Muscle layer of colon (tissue), 2 donors: ENCODE measurements around the gene ZCCHC8.
"Not testable (repeated sequence)": the region's sequence is repeated elsewhere in the genome, so short reads cannot be mapped to it uniquely, and the experiment has no call there.

ENCODE experiments used
- H3K27ac ChIP-seq: one replicate; pipeline ENCODE4 v1.7.0; 2013; ENCODE audit warnings: low read depth, mild to moderate bottlenecking, low read length, moderate library complexity
- H3K27me3 ChIP-seq, 2 donors: one replicate each; pipeline ENCODE4 v1.7.0; 2013; ENCODE audit warnings: low read length in 2 of 2, mild to moderate bottlenecking in 2 of 2; ENCODE audit not compliant: insufficient read depth in 2 of 2, control insufficient read depth in 1 of 2
- H3K36me3 ChIP-seq: one replicate; pipeline ENCODE4 v1.7.0; 2013; ENCODE audit warnings: mild to moderate bottlenecking, low read length; ENCODE audit not compliant: insufficient read depth
- H3K4me1 ChIP-seq: one replicate; pipeline ENCODE4 v1.7.0; 2013; ENCODE audit warnings: mild to moderate bottlenecking, low read length; ENCODE audit not compliant: insufficient read depth
- H3K4me3 ChIP-seq, 2 donors: one replicate each; pipeline ENCODE4 v1.7.0; 2013; ENCODE audit warnings: low read length in 2 of 2, low read depth in 1 of 2, mild to moderate bottlenecking in 1 of 2, moderate library complexity in 1 of 2
- H3K9ac ChIP-seq: one replicate; pipeline ENCODE4 v1.7.0; 2013; ENCODE audit warnings: low read length
- H3K9me3 ChIP-seq: one replicate; pipeline ENCODE4 v1.7.0; 2013; ENCODE audit warnings: mild to moderate bottlenecking, low read length
- donor health status: abdominal sarcoma.
- donor health status: Adenocarcinoma of cecum.

The ZCCHC8 gene

DNA sequence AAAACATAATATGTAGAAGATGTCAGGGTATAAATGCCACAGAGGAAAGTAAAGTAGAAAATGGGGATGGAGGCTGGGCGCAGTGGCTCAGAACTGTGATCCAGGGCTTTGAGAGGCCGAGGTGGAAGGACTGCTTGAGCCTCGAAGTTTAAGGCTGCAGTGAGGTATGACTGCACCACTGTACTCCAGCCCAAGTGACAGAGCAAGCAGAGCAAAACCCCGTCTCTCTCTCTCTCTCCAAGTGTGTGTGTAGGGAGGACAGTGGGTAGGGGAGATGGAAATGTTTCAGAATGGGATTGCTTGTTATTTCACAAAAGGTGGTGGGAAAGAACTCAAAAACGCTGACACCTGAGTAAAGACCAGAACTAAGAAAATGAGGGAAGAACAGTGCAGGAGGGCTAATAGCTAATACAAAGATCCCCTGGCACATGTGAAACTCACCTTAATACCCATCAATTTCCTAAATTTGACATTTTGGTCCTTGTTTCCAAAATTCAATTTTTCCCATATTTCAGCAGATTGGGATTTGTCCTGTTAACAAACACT is 5.7 kb upstream of the ZCCHC8 start:
- H3K9ac ChIP-seq: no peak overlapping the region
- H3K4me1 ChIP-seq: no peaks in the 10 kb centered on the region
- no peaks in the 10 kb centered on the region for H3K9me3 ChIP-seq
- no peak overlapping the region for H3K27ac ChIP-seq
- no peaks in the 10 kb centered on the region for H3K27me3 ChIP-seq
- peaks cover 75% of the 10 kb centered on the region for H3K36me3 ChIP-seq
- H3K4me3 ChIP-seq: no peak overlapping the region

DNA sequence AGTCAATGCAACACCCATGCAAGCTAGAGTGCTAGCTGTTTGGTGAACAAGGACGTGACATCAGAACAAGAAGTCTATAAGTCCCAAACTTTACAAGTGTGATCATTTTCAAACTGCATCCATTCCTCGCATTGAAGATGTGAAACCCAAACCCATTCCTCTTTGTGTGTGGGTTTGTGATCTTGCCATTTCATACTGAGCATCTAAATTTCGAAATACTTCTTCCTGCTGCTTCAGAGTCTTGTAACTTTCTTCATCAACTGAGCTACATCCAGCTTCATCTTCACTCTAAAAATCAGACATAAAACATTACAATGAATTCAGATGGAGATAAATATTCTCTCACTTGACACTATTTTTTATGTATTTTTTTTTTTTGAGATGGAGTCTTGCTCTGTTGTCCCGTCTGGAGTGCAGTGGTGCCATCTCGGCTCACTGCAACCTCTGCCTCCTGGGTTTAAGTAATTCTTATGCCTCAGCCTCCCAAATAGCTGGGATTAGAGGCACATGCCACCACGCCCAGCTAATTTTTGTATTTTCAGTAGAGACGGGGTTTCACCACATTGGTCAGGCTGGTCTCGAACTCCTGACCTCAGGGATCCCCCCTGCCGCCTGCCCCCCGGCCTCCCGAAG is 4.8 kb upstream of the ZCCHC8 start:
- H3K36me3 ChIP-seq: peaks cover 71% of the 10 kb centered on the region
- H3K4me1 ChIP-seq: peaks cover 4% of the 10 kb centered on the region
- H3K4me3 ChIP-seq: no peak overlapping the region
- H3K27ac ChIP-seq: no peak overlapping the region
- no peaks in the 10 kb centered on the region for H3K9me3 ChIP-seq
- H3K27me3 ChIP-seq: no peaks in the 10 kb centered on the region
- H3K9ac ChIP-seq: no peak overlapping the region

DNA sequence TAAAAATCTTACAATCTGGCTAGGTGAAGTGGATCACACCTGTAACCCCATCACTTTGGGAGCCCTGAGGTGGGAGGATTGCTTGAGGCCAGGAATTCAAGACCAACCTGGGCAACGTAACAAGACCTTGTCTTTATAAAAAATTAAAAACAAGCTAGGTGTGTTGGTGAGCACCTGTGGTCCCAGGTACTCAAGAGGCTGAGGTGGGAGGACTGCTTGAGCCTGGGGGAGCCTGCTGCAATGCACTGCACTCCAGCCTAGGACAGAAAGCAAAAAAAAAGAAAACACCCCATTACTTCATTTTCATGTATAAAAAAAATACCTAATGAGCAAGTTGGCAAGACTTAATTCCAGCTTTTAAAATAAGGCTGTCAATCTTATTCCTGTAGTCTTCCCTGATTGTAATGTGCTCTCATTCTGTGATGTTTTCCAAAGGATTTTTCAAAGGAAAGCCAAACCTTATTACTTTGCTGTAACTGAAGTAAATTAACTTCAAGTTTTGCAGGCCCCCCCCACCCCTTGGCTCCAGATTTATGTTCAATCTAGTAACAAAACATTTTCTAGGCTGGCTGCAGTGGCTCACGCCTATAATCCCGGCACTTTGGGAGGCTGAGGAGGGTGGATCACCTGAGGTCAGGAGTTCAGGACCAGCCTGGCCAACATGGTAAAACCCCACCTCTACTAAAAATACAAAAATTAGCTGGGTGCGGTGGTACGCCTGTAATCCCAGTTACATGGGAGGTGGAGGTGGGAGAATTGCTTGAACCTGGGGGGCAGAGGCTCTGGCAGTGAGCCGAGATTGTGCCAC is 3.3 kb upstream of the ZCCHC8 start:
- Histone ChIP-seq H3K4me3 (no peak overlapping the region), H3K4me1 (peaks cover 11% of the 10 kb centered on the region), H3K27me3 (no peaks in the 10 kb centered on the region), H3K36me3 (peaks cover 56% of the 10 kb centered on the region), H3K27ac (no peak overlapping the region), H3K9ac (no peak overlapping the region), H3K9me3 (no peaks in the 10 kb centered on the region)

DNA sequence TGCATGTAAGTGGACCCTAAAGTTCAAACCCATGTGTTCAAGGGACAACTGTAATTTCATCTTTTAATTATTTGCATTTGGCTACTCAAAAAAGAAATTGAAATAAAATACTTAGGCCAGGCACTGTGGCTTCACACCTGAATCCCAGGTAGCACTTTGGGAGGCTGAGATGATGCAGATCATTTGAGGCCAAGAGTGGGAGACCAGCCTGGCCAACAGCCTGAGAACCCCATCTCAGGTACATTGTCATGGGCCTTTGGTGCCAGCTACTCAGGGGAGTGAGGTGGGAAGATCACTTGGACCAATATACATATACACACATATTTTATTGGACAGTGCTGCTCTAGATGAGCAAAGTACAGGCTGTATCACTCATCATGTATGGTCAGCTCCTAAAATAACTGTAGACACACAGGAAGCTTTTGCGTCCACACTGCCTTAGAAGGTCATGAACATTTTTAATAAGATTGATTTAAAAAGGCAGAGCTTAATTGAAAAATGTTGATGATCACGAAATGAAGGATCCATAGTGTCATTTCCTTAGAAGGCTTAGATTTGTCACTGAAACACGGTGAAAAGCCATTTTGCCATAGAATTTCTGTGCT is 2.5 kb upstream of the ZCCHC8 start:
- Histone ChIP-seq H3K4me1 (peaks cover 18% of the 10 kb centered on the region), H3K4me3 (no peak overlapping the region), H3K9me3 (no peaks in the 10 kb centered on the region), H3K36me3 (peaks cover 49% of the 10 kb centered on the region), H3K9ac (no peak overlapping the region), H3K27me3 (no peaks in the 10 kb centered on the region), H3K27ac (no peak overlapping the region)

DNA sequence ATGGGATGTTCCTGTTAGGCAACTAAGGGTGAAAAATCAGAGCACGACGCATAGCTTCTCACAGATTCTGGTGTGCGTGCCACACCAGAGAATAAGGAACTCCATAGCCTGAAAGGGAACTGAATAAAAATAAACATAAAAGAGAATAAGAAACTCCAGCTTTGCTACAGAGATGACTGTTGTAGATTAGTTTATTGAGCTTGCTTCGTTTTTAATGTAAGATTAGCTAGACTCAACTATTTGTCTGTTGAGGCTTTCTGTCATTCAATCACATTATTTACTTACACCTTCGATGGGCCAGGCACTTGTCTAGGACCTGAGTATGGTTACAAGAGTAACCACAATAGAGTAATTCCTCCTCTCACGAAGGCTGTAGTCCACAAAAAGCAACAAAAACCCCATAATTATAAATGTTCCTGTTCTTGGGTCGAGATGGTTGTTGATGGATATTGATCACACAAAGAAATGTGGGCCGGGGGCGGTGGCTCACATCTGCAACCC is 807 bp upstream of the ZCCHC8 start:
- Histone ChIP-seq H3K9ac (no peak overlapping the region), H3K4me1 (peaks cover 25% of the 10 kb centered on the region), H3K27ac (peak overlapping the region; percentile 93), H3K9me3 (no peaks in the 10 kb centered on the region), H3K36me3 (peaks cover 33% of the 10 kb centered on the region), H3K4me3 (peak overlapping the region; percentile 42 to 92), H3K27me3 (no peaks in the 10 kb centered on the region)

DNA sequence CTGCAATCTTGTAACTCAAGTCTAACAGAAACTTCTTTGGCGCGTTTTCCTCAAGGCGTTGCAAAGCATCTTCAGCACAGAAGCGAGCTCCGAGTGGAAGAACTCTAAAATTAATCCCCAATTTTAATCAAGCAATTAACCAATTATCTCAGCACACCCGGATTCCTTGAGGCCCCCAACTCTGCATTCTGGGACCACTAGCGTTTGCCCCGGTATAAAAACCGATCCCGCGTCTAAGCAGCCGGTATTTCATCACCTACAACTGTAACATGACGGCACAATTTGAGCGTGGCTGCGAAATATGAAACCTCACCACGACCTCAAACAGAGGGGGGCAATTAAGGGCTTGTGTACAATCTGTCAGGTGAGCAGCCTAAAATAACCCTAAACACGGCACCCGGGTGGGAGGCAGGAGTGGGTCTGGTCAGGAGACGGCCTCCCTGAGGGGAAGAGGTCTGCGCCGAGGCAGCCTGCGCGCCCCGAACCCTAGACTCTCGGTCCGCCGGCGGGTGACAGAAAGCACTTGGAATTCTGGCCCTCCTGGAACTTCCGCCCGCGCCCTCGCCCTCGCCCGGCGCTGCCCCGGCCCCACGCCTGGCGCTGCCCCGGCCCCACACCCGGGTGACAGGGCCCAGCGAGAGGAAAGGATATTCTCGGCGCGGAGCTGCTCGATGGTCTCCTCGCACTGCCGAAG is 594 bp downstream of the ZCCHC8 start:
- peak overlapping the region; percentile 84 to 92 for H3K4me3 ChIP-seq
- peak overlapping the region; percentile 86 for H3K9ac ChIP-seq
- H3K36me3 ChIP-seq: peaks cover 24% of the 10 kb centered on the region
- H3K27me3 ChIP-seq: no peaks in the 10 kb centered on the region
- H3K4me1 ChIP-seq: peaks cover 25% of the 10 kb centered on the region
- peak overlapping the region; percentile 93 for H3K27ac ChIP-seq
- H3K9me3 ChIP-seq: no peaks in the 10 kb centered on the region

DNA sequence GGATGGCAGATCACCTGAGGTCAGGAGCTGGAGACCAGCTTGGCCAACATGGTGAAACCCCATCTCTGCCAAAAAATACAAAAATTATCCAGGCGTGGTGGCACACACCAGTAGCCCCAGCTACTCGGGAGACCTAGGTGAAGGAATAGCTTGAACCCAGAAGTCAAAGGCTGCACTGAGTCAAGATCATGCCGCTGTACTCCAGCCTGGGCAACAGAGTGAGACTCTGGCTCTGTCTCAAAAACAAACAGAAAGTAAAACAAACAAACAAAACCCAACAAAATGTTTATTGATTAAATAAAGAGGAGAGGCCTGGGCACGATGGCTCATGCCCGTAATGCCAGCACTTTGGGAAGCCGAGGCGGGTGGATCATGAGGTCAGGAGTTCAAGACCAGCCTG is 5.5 kb downstream of the ZCCHC8 start:
- peaks cover 26% of the 10 kb centered on the region for H3K36me3 ChIP-seq

DNA sequence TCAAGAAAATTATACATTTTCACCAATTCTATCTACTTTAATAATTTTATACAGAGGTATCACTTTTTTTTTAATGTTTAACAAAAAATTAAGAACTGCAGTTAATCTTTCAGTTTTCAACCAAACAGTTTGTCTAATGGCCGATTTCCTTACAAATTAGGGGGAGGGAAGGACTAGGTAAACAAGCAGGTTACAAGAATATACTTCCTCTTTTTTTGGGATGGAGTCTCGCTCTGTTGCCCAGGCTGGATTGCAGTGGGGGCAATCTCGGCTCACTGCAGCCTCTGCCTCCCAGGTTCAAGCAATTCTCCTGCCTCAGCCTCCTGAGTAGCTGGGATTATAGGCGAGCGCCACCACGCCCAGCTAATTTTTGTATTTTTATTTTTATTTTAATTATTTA is 7.5 kb downstream of the ZCCHC8 start:
- not testable (repeated sequence) for H3K27ac ChIP-seq, H3K27me3 ChIP-seq, H3K4me1 ChIP-seq, H3K4me3 ChIP-seq, H3K9ac ChIP-seq, H3K9me3 ChIP-seq
- peaks cover 40% of the 10 kb centered on the region for H3K36me3 ChIP-seq

More for the DNA sequence above, 5.5 kb downstream of the ZCCHC8 start:
- Histone ChIP-seq H3K4me3 (no peak overlapping the region), H3K9ac (no peak overlapping the region), H3K9me3 (no peaks in the 10 kb centered on the region), H3K4me1 (peaks cover 21% of the 10 kb centered on the region), H3K27ac (no peak overlapping the region), H3K27me3 (no peaks in the 10 kb centered on the region)

DNA sequence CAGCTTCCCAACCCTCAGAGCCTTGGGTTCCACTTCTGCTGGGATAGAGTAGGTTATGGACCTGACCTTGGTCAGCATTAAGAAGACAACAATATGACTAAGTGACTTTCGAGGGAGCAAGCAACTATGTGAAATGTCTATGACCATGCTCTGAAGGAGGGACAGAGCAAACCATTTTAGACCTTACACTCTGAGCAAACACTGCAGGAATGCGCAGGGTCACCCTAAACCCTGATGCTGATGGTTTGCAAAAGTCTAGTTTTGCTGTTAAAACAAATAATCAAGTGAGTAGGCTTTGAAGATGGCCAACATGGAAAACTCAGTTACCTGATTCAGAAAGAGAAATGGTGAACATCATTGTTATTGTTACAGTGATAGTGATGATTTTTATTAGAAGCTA is 8.7 kb downstream of the ZCCHC8 start:
- Histone ChIP-seq H3K36me3 (peaks cover 53% of the 10 kb centered on the region), H3K27ac (no peak overlapping the region), H3K27me3 (no peaks in the 10 kb centered on the region), H3K4me1 (no peaks in the 10 kb centered on the region), H3K9ac (no peak overlapping the region), H3K4me3 (no peak overlapping the region), H3K9me3 (no peaks in the 10 kb centered on the region)

DNA sequence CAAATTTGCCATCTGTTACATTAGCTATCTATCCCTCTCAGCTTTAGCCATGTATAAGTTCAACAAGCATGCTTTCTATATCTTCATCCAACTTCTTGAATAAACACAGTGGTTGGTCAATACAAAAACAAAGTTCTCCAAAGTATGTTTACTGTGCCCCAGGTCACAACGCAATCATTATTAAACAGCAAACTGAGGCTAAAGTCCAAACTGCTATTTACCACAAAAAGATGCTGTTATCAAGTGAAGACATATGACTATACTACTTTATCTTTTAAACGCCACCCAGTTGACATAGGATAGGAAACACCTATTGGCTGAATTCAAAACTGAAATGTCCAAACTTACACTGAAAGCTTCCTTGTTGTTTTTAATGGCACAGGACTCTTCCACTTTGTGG is 11.7 kb downstream of the ZCCHC8 start:
- no peaks in the 10 kb centered on the region for H3K9me3 ChIP-seq
- no peaks in the 10 kb centered on the region for H3K27me3 ChIP-seq
- H3K4me1 ChIP-seq: no peaks in the 10 kb centered on the region
- no peak overlapping the region for H3K9ac ChIP-seq
- H3K27ac ChIP-seq: no peak overlapping the region
- H3K36me3 ChIP-seq: peaks cover 56% of the 10 kb centered on the region
- H3K4me3 ChIP-seq: no peak overlapping the region

DNA sequence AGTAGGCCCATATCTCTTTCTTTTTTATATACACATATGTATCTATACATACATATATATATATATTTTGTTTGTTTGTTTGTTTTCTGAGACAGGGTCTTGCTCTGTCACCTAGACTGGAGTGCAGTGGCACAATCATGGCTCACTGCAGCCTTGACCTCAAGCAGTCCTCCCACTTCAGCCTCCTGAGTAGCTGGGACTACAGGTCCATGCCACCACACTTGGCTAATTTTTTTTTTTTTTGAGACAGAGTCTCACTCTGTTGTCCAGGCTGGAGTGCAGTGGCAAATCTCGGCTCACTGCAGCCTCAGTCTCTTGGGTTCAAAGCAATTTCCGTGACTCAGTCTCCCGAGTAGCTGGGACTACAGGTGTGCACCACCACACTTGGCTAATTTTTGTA is 12.9 kb downstream of the ZCCHC8 start:
- not testable (repeated sequence) for H3K4me1 ChIP-seq, H3K27ac ChIP-seq, H3K9ac ChIP-seq, H3K27me3 ChIP-seq, H3K4me3 ChIP-seq, H3K9me3 ChIP-seq
- peaks cover 61% of the 10 kb centered on the region for H3K36me3 ChIP-seq
